Activated T-cell treated with anti-CD3 and anti-CD28 coated beads, Interleukin-2, amount 50 U/mL, for 1 hour (primary cell): ENCODE results near the gene IQGAP3.
A peak's percentile ranks its signal among the peaks of the same experiment; 100 is the strongest.

ENCODE experiments used
- DNase-seq: peaks from one replicate; pipeline ENCODE4 v3.0.0-alpha.2; 2020

Gene IQGAP3

GRCh38 chr1:156505679-156506298 is 66.6 kb downstream of the IQGAP3 start:
- no peak for DNase-seq

GRCh38 chr1:156504821-156505678 is 67.3 kb downstream of the IQGAP3 start:
- DNase-seq, result peak; percentile 96

- no peak for DNase-seq
Measured at GRCh38 chr1:156504438-156504813, 67.9 kb downstream of the IQGAP3 start.

GRCh38 chr1:156503698-156504437 is 68.5 kb downstream of the IQGAP3 start:
- DNase-seq, result no peak

- no peak for DNase-seq
Measured at GRCh38 chr1:156502894-156503697, 69.3 kb downstream of the IQGAP3 start.

GRCh38 chr1:156502391-156502893 is 69.9 kb downstream of the IQGAP3 start:
- DNase-seq, result no peak

GRCh38 chr1:156500793-156501506 is 71.4 kb downstream of the IQGAP3 start:
- DNase-seq, result peak; percentile 96

GRCh38 chr1:156500543-156500792 is 71.9 kb downstream of the IQGAP3 start, which contains the start of gene MEF2D:
MEF2D (minus strand) TSS chr1:156500775; CDS start chr1:156483292, 17,483 bp downstream.
- no peak for DNase-seq

- no peak for DNase-seq
Measured at GRCh38 chr1:156499842-156500542, 72.4 kb downstream of the IQGAP3 start.

- no peak for DNase-seq
Measured at GRCh38 chr1:156499194-156499841, 73.0 kb downstream of the IQGAP3 start.

GRCh38 chr1:156498432-156499193 is 73.8 kb downstream of the IQGAP3 start:
- DNase-seq, result no peak

- no peak for DNase-seq
Measured at GRCh38 chr1:156497743-156498431, 74.5 kb downstream of the IQGAP3 start.

GRCh38 chr1:156497078-156497742 is 75.2 kb downstream of the IQGAP3 start:
- no peak for DNase-seq

GRCh38 chr1:156496211-156496761 is 76.1 kb downstream of the IQGAP3 start:
- DNase-seq, result no peak

GRCh38 chr1:156495401-156496140 is 76.8 kb downstream of the IQGAP3 start:
- DNase-seq, result no peak

GRCh38 chr1:156494309-156494895 is 78.0 kb downstream of the IQGAP3 start:
- no peak for DNase-seq

GRCh38 chr1:156493742-156494141 is 78.6 kb downstream of the IQGAP3 start:
- no peak for DNase-seq
